ENCODE measurements around the gene DND1. TPM values are rescaled to one million over a fixed set of nuclear protein-coding genes. Genes with fewer than 3 reads are reported as not detected.
"Not testable (repeated sequence)": the region's sequence is repeated elsewhere in the genome, so short reads cannot be mapped to it uniquely, and the experiment has no call there.

The DND1 gene
- total RNA-seq, 2 donors from 2014 or later = 0.51 TPM; not detected in 1

DNA sequence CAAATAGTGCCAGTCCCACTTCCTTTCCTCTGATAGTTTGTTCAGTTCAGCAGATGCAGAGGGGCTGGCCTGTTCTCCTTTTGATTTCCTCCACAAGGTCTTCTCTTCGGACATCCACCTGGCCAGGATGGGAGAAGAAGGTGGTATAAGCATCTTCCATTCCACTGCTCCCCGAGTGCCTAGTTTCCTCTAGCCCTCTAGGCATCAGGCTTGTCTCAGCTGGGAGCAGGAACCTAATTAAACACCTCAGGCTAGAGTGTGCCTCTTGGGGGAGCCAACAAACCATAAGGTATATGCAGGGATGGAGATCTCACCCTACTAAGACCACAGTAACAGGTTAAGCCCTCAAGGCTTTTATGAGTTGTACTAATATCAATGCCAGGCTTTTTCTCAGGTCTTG lies 835 bp upstream of the DND1 start:
- H3K9me3 ChIP-seq = no peaks in the 10 kb centered on the region
- H3K36me3 ChIP-seq = peaks cover 79% of the 10 kb centered on the region
- H3K27ac ChIP-seq = no peak overlapping the region
- H3K4me3 ChIP-seq = no peak overlapping the region
- TF ChIP-seq, protein P1, sequence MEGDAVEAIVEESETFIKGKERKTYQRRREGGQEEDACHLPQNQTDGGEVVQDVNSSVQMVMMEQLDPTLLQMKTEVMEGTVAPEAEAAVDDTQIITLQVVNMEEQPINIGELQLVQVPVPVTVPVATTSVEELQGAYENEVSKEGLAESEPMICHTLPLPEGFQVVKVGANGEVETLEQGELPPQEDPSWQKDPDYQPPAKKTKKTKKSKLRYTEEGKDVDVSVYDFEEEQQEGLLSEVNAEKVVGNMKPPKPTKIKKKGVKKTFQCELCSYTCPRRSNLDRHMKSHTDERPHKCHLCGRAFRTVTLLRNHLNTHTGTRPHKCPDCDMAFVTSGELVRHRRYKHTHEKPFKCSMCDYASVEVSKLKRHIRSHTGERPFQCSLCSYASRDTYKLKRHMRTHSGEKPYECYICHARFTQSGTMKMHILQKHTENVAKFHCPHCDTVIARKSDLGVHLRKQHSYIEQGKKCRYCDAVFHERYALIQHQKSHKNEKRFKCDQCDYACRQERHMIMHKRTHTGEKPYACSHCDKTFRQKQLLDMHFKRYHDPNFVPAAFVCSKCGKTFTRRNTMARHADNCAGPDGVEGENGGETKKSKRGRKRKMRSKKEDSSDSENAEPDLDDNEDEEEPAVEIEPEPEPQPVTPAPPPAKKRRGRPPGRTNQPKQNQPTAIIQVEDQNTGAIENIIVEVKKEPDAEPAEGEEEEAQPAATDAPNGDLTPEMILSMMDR (IDR thresholded peaks at IDR 0.05) = no peak
- no peaks in the 10 kb centered on the region for H3K4me1 ChIP-seq
- DNase-seq (ENCODE audit: low spot score) = no peak
- H3K27me3 ChIP-seq = no peaks in the 10 kb centered on the region

DNA sequence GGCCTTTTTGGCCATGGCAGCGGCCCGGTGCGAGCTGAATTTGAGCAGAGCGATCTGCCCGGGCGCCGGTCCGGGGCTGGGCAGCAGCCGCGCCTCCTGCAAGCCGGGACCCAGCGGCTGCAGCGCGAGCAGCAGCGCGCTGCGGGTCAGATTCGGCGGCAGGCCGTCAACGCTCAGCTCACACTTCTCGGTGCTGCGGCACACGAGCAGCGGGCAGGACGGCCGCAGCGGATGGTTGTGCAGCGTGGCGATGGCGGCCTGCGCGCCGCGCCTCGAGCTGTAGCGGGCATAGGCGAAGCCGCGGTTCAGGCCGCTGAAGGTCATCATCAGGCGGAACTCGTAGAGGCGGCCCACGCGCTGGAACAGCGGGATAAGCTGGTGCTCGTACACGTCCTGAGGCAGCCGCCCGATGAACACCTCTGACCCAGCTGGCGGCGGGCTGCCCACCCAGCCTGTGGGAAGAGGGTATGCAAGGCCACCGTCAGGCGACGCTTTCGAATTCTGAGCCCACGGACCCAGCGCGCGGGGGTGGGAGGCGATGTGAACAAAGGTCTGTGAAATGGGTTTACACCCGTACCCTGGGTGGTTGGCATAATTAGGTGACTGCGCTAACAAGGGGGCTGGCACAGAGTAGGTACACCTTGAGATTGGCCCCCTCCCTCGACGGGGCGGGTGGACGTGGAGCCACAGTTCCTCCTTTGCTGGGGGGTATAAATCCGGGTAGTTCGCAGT lies 755 bp downstream of the DND1 start:
- Histone ChIP-seq H3K9me3 (no peaks in the 10 kb centered on the region), H3K4me3 (peak overlapping the region in 1 of 2 donors; percentile 21), H3K36me3 (peaks cover 77% of the 10 kb centered on the region), H3K27me3 (no peaks in the 10 kb centered on the region), H3K27ac (no peak overlapping the region), H3K4me1 (no peaks in the 10 kb centered on the region)
- DNase-seq (ENCODE audit: low spot score) = no peak
- TF ChIP-seq, protein P1 (IDR thresholded peaks at IDR 0.05) = no peak

DNA sequence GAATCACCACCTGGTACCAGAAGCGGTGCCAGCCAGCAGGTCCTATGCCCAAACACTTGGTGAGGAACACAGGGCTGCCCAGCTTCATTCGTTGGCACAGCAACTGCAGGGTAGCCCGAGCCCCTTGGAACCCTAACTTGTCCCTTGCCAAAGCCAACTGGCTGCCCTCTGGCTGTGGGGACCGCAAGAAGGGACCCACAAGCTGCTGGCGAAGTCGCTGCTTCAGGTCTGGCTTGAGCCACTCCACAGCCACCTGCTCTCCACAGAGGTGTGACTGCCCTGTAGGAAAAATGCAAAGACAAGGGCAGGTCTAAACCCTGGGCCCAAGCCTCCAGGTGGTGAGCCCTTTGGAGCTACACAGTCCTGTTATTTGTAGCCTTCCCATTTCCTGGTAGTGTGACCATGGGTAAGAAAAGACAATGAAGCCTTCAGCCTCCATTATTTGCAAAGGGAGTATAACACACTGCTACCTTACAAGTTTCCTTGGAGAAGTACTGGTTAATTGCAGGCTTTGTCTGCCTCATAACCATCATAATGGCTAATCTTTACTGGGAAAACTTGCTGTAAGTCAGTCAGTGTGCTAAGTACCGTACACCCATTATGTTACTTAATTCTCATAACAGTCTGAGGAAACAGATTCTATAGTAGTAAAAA lies 1.8 kb downstream of the DND1 start:
- peaks cover 67% of the 10 kb centered on the region for H3K36me3 ChIP-seq

DNA sequence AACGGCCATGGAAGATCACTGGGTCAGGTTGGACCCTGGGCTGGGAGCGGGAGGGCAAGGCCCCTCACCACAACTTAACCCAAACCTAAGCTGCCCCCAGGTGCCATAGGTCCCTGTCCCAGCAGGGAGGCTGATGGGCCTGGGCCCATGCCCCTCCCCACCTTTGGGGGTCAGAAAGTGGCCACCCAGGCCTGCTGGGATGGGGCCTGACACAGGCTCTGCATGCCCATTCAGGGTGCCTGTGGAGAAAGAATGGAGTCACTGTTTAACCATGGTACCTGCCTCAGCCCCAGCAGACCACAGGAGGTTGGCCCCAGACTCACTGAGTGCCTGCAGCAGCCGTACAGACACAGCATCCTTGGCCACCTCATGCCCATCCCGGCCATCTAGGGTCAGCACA lies 2.3 kb downstream of the DND1 start:
- H3K36me3 ChIP-seq = peaks cover 62% of the 10 kb centered on the region
- H3K27me3 ChIP-seq = not testable (repeated sequence)

More for the DNA sequence above, 1.8 kb downstream of the DND1 start:
- TF ChIP-seq, protein P1 (IDR thresholded peaks at IDR 0.05) = no peak
- H3K27me3 ChIP-seq = no peaks in the 10 kb centered on the region
- DNase-seq (ENCODE audit: low spot score) = no peak
- no peaks in the 10 kb centered on the region for H3K9me3 ChIP-seq
- H3K27ac ChIP-seq = no peak overlapping the region
- no peaks in the 10 kb centered on the region for H3K4me1 ChIP-seq
- H3K4me3 ChIP-seq = no peak overlapping the region

DNA sequence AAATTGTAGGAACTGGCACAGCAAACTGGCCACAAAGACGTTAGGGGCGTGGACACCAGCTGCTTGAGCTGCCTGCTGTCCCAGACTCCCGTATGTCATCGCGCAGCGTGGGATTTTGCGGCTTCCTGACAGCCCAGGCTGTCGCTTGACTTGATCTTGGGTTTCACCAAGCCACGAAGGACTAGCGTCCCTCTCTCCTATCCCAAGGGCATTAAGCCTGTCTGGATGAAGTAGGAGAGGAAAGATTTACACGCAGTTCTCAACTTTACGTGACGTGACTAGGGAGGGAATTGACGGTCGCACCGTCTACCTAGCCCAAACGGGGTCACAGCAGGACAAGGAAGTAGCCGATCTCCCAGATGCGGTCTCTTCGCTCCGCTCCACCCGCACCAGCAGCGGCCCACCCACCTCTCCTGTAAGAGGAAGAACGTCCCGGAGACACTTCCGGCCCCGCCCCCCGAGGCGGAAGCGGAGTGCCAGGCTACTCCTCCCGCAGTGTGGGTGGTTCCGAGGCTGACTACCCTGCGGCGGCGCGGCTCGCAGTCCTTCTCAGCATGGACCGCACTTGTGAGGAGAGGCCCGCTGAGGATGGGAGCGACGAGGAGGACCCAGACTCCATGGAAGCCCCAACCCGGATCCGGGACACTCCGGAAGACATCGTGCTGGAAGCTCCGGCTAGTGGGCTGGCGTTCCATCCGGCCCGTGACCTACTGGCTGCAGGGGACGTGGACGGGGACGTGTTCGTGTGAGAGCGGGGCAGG lies 8.8 kb downstream of the DND1 start, which contains the start of gene WDR55:
Gene WDR55, plus strand, starts transcription at position 546 of the 761 bp plus-strand sequence. Its CDS starts 9 bp downstream, at position 555.
- TF ChIP-seq, protein P1 (IDR thresholded peaks at IDR 0.05) = no peak
- H3K36me3 ChIP-seq = peaks cover 53% of the 10 kb centered on the region
- peaks cover 0 to 20% of the 10 kb centered on the region in 2 donors for H3K4me1 ChIP-seq
- H3K9me3 ChIP-seq = no peaks in the 10 kb centered on the region
- peak; percentile 97 for DNase-seq (ENCODE audit: low spot score)
- H3K27me3 ChIP-seq = no peaks in the 10 kb centered on the region
- H3K4me3 ChIP-seq = peak within 1 kb of the TSS; percentile 88
- H3K27ac ChIP-seq = peak within 1 kb of the TSS; percentile 88

More for the DNA sequence above, 2.3 kb downstream of the DND1 start:
- H3K4me1 ChIP-seq; H3K4me3 ChIP-seq; H3K9me3 ChIP-seq; H3K27ac ChIP-seq; DNase-seq (ENCODE audit: low spot score): not testable (repeated sequence)

DNA sequence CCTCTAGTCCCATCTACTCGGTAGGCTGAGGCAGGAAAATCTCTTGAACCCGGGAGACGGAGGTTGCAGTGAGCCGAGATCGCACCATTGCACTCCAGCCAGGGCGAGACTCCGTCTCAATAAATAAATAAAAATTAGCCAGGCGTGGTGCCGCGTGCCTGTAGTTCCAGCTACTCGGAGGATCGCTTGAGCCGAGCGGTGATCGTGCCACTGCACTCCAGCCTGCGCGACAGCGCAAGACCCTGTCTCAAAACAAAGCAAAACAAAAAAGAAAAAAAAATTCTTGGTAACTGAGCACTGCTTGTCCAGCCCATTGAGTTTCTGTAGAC lies 9.4 kb downstream of the DND1 start:
- TF ChIP-seq, protein P1 (IDR thresholded peaks at IDR 0.05) = no peak
- no peak for DNase-seq (ENCODE audit: low spot score)
- Histone ChIP-seq H3K4me1 (peaks cover 0 to 20% of the 10 kb centered on the region in 2 donors), H3K4me3 (peak overlapping the region; percentile 88), H3K9me3 (no peaks in the 10 kb centered on the region), H3K27ac (peak overlapping the region; percentile 88), H3K27me3 (no peaks in the 10 kb centered on the region), H3K36me3 (peaks cover 53% of the 10 kb centered on the region)

DNA sequence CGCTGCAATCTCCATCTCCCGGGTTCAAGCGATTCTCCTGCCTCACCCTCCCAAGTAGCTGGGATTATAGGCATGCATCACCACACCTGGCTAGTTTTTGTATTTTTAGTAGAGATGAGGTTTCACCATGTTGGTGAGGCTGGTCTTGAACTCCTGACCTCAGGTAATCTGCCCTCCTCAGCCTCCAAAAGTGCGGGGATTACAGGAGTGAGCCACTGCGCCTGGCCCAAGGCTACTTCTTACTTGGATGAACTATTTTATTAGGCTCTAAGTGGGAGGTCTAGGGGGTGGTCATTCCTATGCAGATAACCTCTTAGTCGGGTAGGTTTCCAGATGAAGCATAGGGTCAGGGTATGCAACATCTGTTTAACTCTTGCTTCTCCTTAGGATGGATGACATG lies 13.0 kb downstream of the DND1 start:
- not testable (repeated sequence) for DNase-seq (ENCODE audit: low spot score); H3K9me3 ChIP-seq; H3K27ac ChIP-seq; H3K27me3 ChIP-seq; H3K4me3 ChIP-seq; H3K4me1 ChIP-seq
- H3K36me3 ChIP-seq = peaks cover 78% of the 10 kb centered on the region
